Prostate gland (tissue), 2 donors: Measurements from ENCODE around the gene MTM1.

Experiments used
- POLR2AphosphoS5 ChIP-seq: sonication (generic); formaldehyde crosslinking; IDR thresholded peaks from one replicate; pipeline ENCODE4 v1.6.1; 2017; ENCODE audit warnings: antibody characterized with exemption
- TF ChIP-seq, protein P1 (sequence below), 4 experiments: fragments of 200-600 bp in 2 of 4; fragments of 450-650 bp in 2 of 4; sonication (generic) in 2 of 4; IDR thresholded peaks; 1 replicate in 3 of 4; 2 replicates in 1 of 4; pipeline ENCODE4 v1.5.1; 2016 to 2019; ENCODE audit warnings: antibody characterized with exemption in 4 of 4, mild to moderate bottlenecking in 2 of 4, moderate library complexity in 2 of 4

DNA sequence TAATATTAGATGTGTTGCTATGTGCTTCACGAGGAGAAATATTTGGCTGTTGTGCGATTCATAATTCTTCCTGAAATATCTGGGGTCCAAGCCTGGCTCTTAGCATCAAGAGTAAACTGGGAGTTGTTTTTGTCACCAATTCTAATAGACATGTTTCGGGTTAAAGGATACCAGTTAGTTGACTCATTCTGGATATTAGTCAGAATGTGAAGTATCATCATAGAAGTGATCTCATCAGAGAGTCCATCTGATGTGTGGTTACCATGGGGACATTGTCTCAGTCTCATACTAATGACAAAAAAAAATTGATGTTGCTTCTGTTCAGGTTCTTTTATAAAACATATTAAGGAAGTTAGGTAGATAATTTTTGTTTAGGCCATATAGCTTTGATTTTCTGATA, 67.5 kb downstream of the MTM1 start:
- TF ChIP-seq, protein P1, sequence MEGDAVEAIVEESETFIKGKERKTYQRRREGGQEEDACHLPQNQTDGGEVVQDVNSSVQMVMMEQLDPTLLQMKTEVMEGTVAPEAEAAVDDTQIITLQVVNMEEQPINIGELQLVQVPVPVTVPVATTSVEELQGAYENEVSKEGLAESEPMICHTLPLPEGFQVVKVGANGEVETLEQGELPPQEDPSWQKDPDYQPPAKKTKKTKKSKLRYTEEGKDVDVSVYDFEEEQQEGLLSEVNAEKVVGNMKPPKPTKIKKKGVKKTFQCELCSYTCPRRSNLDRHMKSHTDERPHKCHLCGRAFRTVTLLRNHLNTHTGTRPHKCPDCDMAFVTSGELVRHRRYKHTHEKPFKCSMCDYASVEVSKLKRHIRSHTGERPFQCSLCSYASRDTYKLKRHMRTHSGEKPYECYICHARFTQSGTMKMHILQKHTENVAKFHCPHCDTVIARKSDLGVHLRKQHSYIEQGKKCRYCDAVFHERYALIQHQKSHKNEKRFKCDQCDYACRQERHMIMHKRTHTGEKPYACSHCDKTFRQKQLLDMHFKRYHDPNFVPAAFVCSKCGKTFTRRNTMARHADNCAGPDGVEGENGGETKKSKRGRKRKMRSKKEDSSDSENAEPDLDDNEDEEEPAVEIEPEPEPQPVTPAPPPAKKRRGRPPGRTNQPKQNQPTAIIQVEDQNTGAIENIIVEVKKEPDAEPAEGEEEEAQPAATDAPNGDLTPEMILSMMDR (IDR thresholded peaks at IDR 0.05) = no peak
- no peak for TF ChIP-seq POLR2AphosphoS5
